HepG2 (cell line): ENCODE results near the gene NAA30. TPM values are rescaled to one million over a fixed set of nuclear protein-coding genes. Genes with fewer than 3 reads are reported as not detected.

ENCODE experiments used
- DNMT1 ChIP-seq: sonication (generic); formaldehyde crosslinking; IDR thresholded peaks from 2 replicates; pipeline ENCODE4 v1.5.1; 2020; ENCODE audit warnings: mild to moderate bottlenecking, missing genetic modification reagents
- IRF2 ChIP-seq: IDR thresholded peaks from 2 replicates; pipeline ENCODE4 v1.6.1; 2018; ENCODE audit warnings: missing genetic modification reagents, missing compliant biosample characterization
- KLF9 ChIP-seq: IDR thresholded peaks from 2 replicates; pipeline ENCODE4 v1.6.1; 2016; ENCODE audit warnings: low read depth
- PHB2 ChIP-seq: fragments of 450-650 bp; IDR thresholded peaks from 2 replicates; pipeline ENCODE4 v1.6.1; 2018; ENCODE audit not compliant: partially characterized antibody
- POLR2A ChIP-seq, 2 experiments: IDR thresholded peaks; 2 replicates each; pipeline ENCODE4 v1.6.1; 2011; ENCODE audit warnings: low read depth in 2 of 2, low read length in 2 of 2, mild to moderate bottlenecking in 1 of 2, moderate library complexity in 1 of 2; ENCODE audit not compliant: insufficient read depth in 1 of 2
- REPIN1 ChIP-seq: sonication (generic); formaldehyde crosslinking; IDR thresholded peaks from 2 replicates; pipeline ENCODE4 v1.8.0; 2022; ENCODE audit warnings: missing genetic modification reagents, low read depth, mild to moderate bottlenecking, borderline replicate concordance
- SP2 ChIP-seq: sonication (generic); formaldehyde crosslinking; IDR thresholded peaks from 2 replicates; pipeline ENCODE4 v1.5.1; 2020; ENCODE audit warnings: mild to moderate bottlenecking, missing genetic modification reagents
- TEF ChIP-seq: sonication (generic); formaldehyde crosslinking; IDR thresholded peaks from 2 replicates; pipeline ENCODE4 v1.5.0; 2020; ENCODE audit warnings: missing genetic modification reagents
- THAP8 ChIP-seq: sonication (generic); formaldehyde crosslinking; IDR thresholded peaks from 2 replicates; pipeline ENCODE4 v1.5.1; 2020; ENCODE audit warnings: missing genetic modification reagents, mild to moderate bottlenecking, borderline replicate concordance
- THRA ChIP-seq: sonication (generic); formaldehyde crosslinking; IDR thresholded peaks from 2 replicates; pipeline ENCODE4 v1.4.0; 2020; ENCODE audit warnings: missing genetic modification reagents, borderline replicate concordance
- TMF1 ChIP-seq: sonication (generic); formaldehyde crosslinking; IDR thresholded peaks from 2 replicates; pipeline ENCODE4 v1.8.1; 2022; ENCODE audit warnings: low read depth, missing genetic modification reagents
- ZBTB40 ChIP-seq, 2 experiments: fragments of 450-650 bp in 1 of 2; sonication (generic) in 1 of 2; formaldehyde crosslinking in 1 of 2; IDR thresholded peaks; 2 replicates each; pipeline versions ENCODE4 v1.6.1 to v1.8.0; 2016 to 2022; ENCODE audit warnings: antibody characterized with exemption in 1 of 2, mild to moderate bottlenecking in 1 of 2, missing genetic modification reagents in 1 of 2
- ZNF549 ChIP-seq: sonication (generic); formaldehyde crosslinking; IDR thresholded peaks from 2 replicates; pipeline ENCODE4 v1.5.0; 2020; ENCODE audit warnings: missing genetic modification reagents
- ZSCAN31 ChIP-seq: sonication (generic); formaldehyde crosslinking; IDR thresholded peaks from 2 replicates; pipeline ENCODE4 v1.5.0; 2020; ENCODE audit warnings: low read depth, mild to moderate bottlenecking, missing genetic modification reagents
- ZSCAN5A ChIP-seq: sonication (generic); formaldehyde crosslinking; IDR thresholded peaks from 2 replicates; pipeline ENCODE4 v1.8.0; 2022; ENCODE audit warnings: mild to moderate bottlenecking, missing genetic modification reagents, borderline replicate concordance
- polyA plus RNA-seq, 8 experiments: library from polyadenylated mRNA; depleted of rRNA in 3 of 8; stranded (reverse) in 7 of 8; unstranded in 1 of 8; fragments of >200 nt; fragmentation: Illumina TruSeq in 4 of 8; extraction: Trizol in 4 of 8; gene quantifications; 2 replicates each; pipeline versions ENCODE4 v1.2.1 to v1.2.3, GENCODE V29; 2011 to 2016; ENCODE audit warnings: low read depth in 4 of 8, missing spikeins in 1 of 8, mixed read lengths in 1 of 8; ENCODE audit not compliant: insufficient read depth in 1 of 8
- total RNA-seq, 5 experiments: library from RNA; depleted of rRNA; stranded (reverse); fragments of >200 nt; fragmentation: Illumina TruSeq; extraction: Trizol; gene quantifications; 2 replicates each; pipeline ENCODE4 v1.2.3, GENCODE V29; 2016; ENCODE audit warnings: low read depth in 1 of 5

Gene NAA30
- total and polyA plus RNA-seq, 2 of the 13 experiments (the other 11 are each of a cell fraction or from before 2014, with no cell fraction given): 10.8 to 18.4 TPM

GRCh38 chr14:57390037-57390805, at the start of gene NAA30 (continued):
- TF ChIP-seq ZBTB40 (IDR thresholded peaks at IDR 0.05) (no peak), ZBTB40 (CRISPR knock-in tag; IDR thresholded peaks at IDR 0.05) (no peak; the same call in 1 of the 2 replicates), TEF (peak; percentile 24; the same call in 1 of the 2 replicates), ZSCAN5A (CRISPR knock-in tag) (0 out of 2 replicates have a peak, but pooled peaks have one; percentile 92), THAP8 (CRISPR knock-in tag) (no peak), PHB2 (no peak), THRA (0 out of 2 replicates have a peak, but pooled peaks have one; percentile 5), KLF9 (CRISPR knock-in tag) (no peak), DNMT1 (CRISPR knock-in tag) (0 out of 2 replicates have a peak, but pooled peaks have one; percentile 5), TMF1 (CRISPR knock-in tag) (peak; percentile 9; the same call in 1 of the 2 replicates), REPIN1 (CRISPR knock-in tag) (0 out of 2 replicates have a peak, but pooled peaks have one; percentile 58), POLR2A (IDR thresholded peaks at IDR 0.05; ENCODE audit: insufficient read depth in 1 of 2, low read depth in 2 of 2, low read length in 2 of 2) (peak; percentile 53 to 83; a peak in 3 of 4 replicates), ZNF549 (CRISPR knock-in tag) (no peak), ZSCAN31 (CRISPR knock-in tag) (peak; percentile 69; the same call in 1 of the 2 replicates), IRF2 (CRISPR knock-in tag) (peak; percentile 51; the same call in 1 of the 2 replicates), SP2 (no peak)
